Measurements from ENCODE around the gene BAX. TPM values are rescaled to one million over a fixed set of nuclear protein-coding genes. Genes with fewer than 3 reads are reported as not detected.

BAX gene
- total RNA-seq (2022; extraction: Qiagen RNA extraction): 283 to 383 TPM (median 335 TPM) in 5 replicates

DNA sequence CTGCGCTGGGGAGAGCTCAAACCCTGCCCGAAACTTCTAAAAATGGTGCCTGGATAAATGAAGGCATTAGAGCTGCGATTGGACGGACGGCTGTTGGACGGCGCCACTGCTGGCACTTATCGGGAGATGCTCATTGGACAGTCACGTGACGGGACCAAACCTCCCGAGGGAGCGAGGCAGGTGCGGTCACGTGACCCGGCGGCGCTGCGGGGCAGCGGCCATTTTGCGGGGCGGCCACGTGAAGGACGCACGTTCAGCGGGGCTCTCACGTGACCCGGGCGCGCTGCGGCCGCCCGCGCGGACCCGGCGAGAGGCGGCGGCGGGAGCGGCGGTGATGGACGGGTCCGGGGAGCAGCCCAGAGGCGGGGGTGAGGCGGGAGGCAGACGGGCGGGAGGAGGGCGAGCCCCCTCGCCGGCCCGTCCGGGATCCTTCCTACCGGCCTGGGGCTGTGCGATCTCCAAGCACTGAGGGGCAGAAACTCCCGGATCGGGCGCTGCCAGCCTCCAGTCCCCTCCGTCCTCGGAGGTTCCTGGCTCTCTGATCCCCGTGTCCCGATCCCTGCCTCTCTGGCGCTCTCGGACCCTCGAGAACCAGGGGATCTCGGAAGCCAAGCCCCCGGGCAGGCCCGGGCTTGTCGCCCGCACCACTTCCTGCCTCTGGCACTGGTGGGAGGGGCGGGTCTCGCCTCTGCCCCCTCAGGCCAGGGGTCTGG lies at the start of gene BAX:
Gene BAX (plus strand): TSS at position 281 of the 713 bp plus-strand sequence. CDS start 54 bp downstream, at position 335.

DNA sequence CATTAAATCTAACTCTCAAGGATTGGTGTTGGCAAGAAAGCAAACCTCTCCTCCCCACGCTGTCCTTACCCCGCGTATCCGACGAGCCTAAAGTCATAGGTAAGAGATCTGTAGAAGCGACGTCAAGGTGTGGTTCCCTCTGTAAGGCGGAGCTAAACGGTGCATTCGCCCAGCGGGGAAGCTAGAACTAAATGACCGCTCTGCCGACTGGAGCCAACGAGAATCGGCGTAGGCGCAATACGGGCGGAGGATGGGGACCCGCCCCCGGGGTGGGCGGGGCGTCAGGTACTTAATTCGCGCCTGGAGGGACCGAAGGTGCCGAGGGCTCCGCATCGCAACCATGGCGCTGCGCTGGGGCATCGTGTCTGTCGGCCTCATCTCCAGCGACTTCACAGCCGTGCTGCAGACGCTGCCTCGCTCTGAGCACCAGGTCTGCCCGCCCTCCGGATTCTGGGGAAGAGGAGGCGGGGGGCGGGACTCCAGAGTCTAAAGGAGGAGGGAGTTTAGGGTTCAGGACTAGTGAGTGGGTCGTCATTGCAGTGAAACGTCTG lies 21.2 kb upstream of the BAX start, which contains the start of gene DHDH:
Gene DHDH (plus strand): TSS at position 318 of the 551 bp plus-strand sequence. CDS start 23 bp downstream, at position 341.

DNA sequence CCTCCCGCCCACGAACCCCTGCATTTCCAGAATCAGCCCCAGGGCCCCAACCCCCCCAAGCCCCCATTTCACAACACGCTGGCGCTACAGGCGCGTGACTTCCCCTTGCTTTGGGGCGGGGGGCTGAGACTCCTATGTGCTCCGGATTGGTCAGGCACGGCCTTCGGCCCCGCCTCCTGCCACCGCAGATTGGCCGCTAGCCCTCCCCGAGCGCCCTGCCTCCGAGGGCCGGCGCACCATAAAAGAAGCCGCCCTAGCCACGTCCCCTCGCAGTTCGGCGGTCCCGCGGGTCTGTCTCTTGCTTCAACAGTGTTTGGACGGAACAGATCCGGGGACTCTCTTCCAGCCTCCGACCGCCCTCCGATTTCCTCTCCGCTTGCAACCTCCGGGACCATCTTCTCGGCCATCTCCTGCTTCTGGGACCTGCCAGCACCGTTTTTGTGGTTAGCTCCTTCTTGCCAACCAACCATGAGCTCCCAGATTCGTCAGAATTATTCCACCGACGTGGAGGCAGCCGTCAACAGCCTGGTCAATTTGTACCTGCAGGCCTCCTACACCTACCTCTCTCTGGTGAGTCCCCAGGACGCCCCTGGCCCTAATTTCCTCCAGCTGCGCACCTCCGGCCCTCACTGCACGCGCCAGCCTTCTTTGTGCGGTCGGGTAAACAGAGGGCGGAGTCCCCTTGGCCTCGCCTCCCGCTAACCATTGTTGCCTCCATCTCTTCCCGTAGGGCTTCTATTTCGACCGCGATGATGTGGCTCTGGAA lies 10.5 kb downstream of the BAX start, which contains the start of gene FTL:
Gene FTL (plus strand): TSS at position 270 of the 766 bp plus-strand sequence. CDS start 199 bp downstream, at position 469.

DNA sequence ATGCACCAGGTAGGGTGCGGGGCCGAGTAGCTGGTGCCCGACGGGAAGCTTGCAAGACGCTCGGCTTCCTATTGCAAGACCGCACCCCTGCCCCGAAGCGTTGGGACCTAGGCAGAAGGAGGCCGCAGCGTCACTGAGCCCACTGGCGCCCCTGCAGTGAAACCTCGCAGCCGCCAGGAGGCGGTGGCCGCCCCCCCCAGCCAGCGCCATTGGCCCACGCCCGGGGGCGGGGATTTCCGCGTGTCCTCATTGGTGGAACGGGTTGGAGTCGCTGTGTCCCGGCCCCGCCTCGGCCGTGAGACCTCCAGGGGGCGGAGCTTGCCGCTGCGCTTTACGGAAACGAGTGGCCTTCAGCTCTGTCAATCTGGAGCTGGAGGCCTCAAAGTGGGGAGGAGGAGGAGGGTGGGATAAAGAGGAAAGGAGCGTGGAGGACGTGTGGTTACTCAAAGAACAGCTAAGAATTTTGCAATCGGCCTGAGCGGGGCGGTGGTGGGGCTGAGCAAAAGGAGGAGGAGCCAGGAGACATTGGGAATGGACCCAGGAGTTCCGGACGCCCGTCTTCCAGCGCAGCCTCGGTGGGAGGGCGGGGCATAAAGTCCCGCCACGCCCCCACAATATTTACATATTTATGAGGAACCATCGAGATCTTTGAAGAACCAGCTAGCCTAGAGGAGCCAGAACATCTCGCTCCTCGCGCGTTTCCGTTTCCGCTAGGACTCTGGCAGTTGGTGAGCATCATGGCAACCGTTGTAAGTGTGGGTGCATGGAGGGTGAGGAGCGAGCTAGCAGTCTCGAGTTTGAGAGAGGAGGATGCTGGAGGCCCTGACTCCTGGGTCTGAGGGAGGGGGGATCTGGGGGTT lies 38.7 kb downstream of the BAX start, which contains the start of the genes GYS1 and RUVBL2:
Gene GYS1 (minus strand): TSS at position 135 of the 860 bp plus-strand sequence. CDS start 197 bp downstream, outside the sequence.
Gene RUVBL2 (plus strand): TSS at position 713 of the 860 bp plus-strand sequence. CDS start 25 bp downstream, at position 738.

Other genes starting within 250 kb of the BAX start
- 0.25 to 0.52 TPM (median 0.35 TPM) in 5 replicates for gene MAMSTR, start 235.2 kb upstream of the BAX start, total RNA-seq (2022; extraction: Qiagen RNA extraction)
- 0.42 to 0.98 TPM (median 0.45 TPM) in 5 replicates for gene RASIP1, start 214.3 kb upstream of the BAX start, total RNA-seq (2022; extraction: Qiagen RNA extraction)
- gene IZUMO1, start 208.0 kb upstream of the BAX start, total RNA-seq (2022; extraction: Qiagen RNA extraction): not detected in 5 replicates
- gene FUT1, start 202.2 kb upstream of the BAX start, total RNA-seq (2022; extraction: Qiagen RNA extraction): 0.04 to 0.13 TPM (median 0.06 TPM) in 5 replicates
- not detected in 5 replicates for gene FGF21, start 199.4 kb upstream of the BAX start, total RNA-seq (2022; extraction: Qiagen RNA extraction)
- 51.3 to 63.4 TPM (median 60.9 TPM) in 5 replicates for gene BCAT2, start 143.8 kb upstream of the BAX start, total RNA-seq (2022; extraction: Qiagen RNA extraction)
- gene HSD17B14, start 118.4 kb upstream of the BAX start, total RNA-seq (2022; extraction: Qiagen RNA extraction): 12.4 to 16.1 TPM (median 13.9 TPM) in 5 replicates
- 1.2 to 1.6 TPM (median 1.4 TPM) in 5 replicates for gene PLEKHA4, start 86.3 kb upstream of the BAX start, total RNA-seq (2022; extraction: Qiagen RNA extraction)
- 79.7 to 121 TPM (median 92.8 TPM) in 5 replicates for gene PPP1R15A, start 82.5 kb upstream of the BAX start, total RNA-seq (2022; extraction: Qiagen RNA extraction)
- gene TULP2, start 56.1 kb upstream of the BAX start, total RNA-seq (2022; extraction: Qiagen RNA extraction): not detected in 5 replicates
- gene NUCB1, start 54.6 kb upstream of the BAX start, total RNA-seq (2022; extraction: Qiagen RNA extraction): 206 to 233 TPM (median 208 TPM) in 5 replicates
- gene DHDH, start 21.2 kb upstream of the BAX start, total RNA-seq (2022; extraction: Qiagen RNA extraction): 0.87 to 1.6 TPM (median 1.3 TPM) in 5 replicates
- 16,772 to 23,411 TPM (median 18,179 TPM) in 5 replicates for gene FTL, start 10.4 kb downstream of the BAX start, total RNA-seq (2022; extraction: Qiagen RNA extraction)
- gene GYS1, start 38.4 kb downstream of the BAX start, total RNA-seq (2022; extraction: Qiagen RNA extraction): 17.8 to 21.9 TPM (median 19.9 TPM) in 5 replicates
- gene RUVBL2, start 39.0 kb downstream of the BAX start, total RNA-seq (2022; extraction: Qiagen RNA extraction): 221 to 248 TPM (median 236 TPM) in 5 replicates
- gene LHB, start 62.2 kb downstream of the BAX start, total RNA-seq (2022; extraction: Qiagen RNA extraction): not detected in 5 replicates
- not detected in 5 replicates for gene CGB3, start 69.5 kb downstream of the BAX start, total RNA-seq (2022; extraction: Qiagen RNA extraction)
- gene CGB2, start 77.0 kb downstream of the BAX start, total RNA-seq (2022; extraction: Qiagen RNA extraction): 0.09 to 0.21 TPM (median 0.21 TPM) in 3 of 5 replicates, not detected in the others
- gene CGB1, start 82.0 kb downstream of the BAX start, total RNA-seq (2022; extraction: Qiagen RNA extraction): not detected in 5 replicates
- gene CGB5, start 89.0 kb downstream of the BAX start, total RNA-seq (2022; extraction: Qiagen RNA extraction): 0.52 to 1.0 TPM (median 0.68 TPM) in 5 replicates
- 1.6 to 3.0 TPM (median 2.6 TPM) in 5 replicates for gene CGB8, start 94.2 kb downstream of the BAX start, total RNA-seq (2022; extraction: Qiagen RNA extraction)
- gene CGB7, start 102.9 kb downstream of the BAX start, total RNA-seq (2022; extraction: Qiagen RNA extraction): 0.32 to 0.76 TPM (median 0.42 TPM) in 5 replicates
- 0.29 to 0.78 TPM (median 0.66 TPM) in 5 replicates for gene NTF4, start 109.9 kb downstream of the BAX start, total RNA-seq (2022; extraction: Qiagen RNA extraction)
- gene KCNA7, start 117.8 kb downstream of the BAX start, total RNA-seq (2022; extraction: Qiagen RNA extraction): 0.01 to 0.02 TPM in 2 of 5 replicates, not detected in the others
- 311 to 342 TPM (median 330 TPM) in 5 replicates for gene SNRNP70, start 130.6 kb downstream of the BAX start, total RNA-seq (2022; extraction: Qiagen RNA extraction)
- gene LIN7B, start 159.5 kb downstream of the BAX start, total RNA-seq (2022; extraction: Qiagen RNA extraction): 5.1 to 9.9 TPM (median 7.0 TPM) in 5 replicates
- gene C19orf73, start 164.3 kb downstream of the BAX start, total RNA-seq (2022; extraction: Qiagen RNA extraction): 0.91 to 2.0 TPM (median 1.6 TPM) in 5 replicates
- 4.8 to 8.8 TPM (median 7.2 TPM) in 5 replicates for gene PPFIA3, start 164.7 kb downstream of the BAX start, total RNA-seq (2022; extraction: Qiagen RNA extraction)
- gene HRC, start 200.5 kb downstream of the BAX start, total RNA-seq (2022; extraction: Qiagen RNA extraction): 0.05 TPM in 1 of 5 replicates, not detected in the others
- gene TRPM4, start 202.9 kb downstream of the BAX start, total RNA-seq (2022; extraction: Qiagen RNA extraction): 7.3 to 10.2 TPM (median 9.0 TPM) in 5 replicates